Activated T-helper 2 cell treated with anti-CD3 and anti-CD28 coated beads, Interferon-gamma antibody, Interleukin-2, Interleukin-4, amounts not matched to agents 10 μg/mL and 5 μg/mL and 100 μg/mL, durations not matched to agents 14 hours and 24 hours and 36 hours (primary cell): ENCODE measurements around the gene MTREX. TPM values are rescaled to one million over a fixed set of nuclear protein-coding genes. Genes with fewer than 3 reads are reported as not detected.
A peak's percentile ranks its signal among the peaks of the same experiment; 100 is the strongest.

Source experiments
- DNase-seq: peaks from one replicate; pipeline ENCODE4 v3.0.0; 2021; ENCODE audit warnings: low spot score
- H3K27ac Mint-ChIP-seq: one replicate; pipeline ENCODE4 v1.8.0; 2021; ENCODE audit warnings: mixed read lengths
- H3K27me3 Mint-ChIP-seq: one replicate; pipeline ENCODE4 v1.8.0; 2021; ENCODE audit warnings: low read depth, mixed read lengths
- H3K36me3 Mint-ChIP-seq: one replicate; pipeline ENCODE4 v1.8.0; 2021; ENCODE audit warnings: low read depth, mixed read lengths
- H3K4me1 Mint-ChIP-seq: one replicate; pipeline ENCODE4 v1.8.0; 2021; ENCODE audit warnings: low read depth, mixed read lengths
- H3K4me3 Mint-ChIP-seq: one replicate; pipeline ENCODE4 v1.8.0; 2021; ENCODE audit warnings: low read depth, mild to moderate bottlenecking, moderate library complexity, mixed read lengths
- H3K9me3 Mint-ChIP-seq: one replicate; pipeline ENCODE4 v1.8.0; 2021; ENCODE audit warnings: mixed read lengths
- intact Hi-C: fragments of 100-400 bp; cut with micrococcal nuclease; formaldehyde crosslinking; loops from one replicate; pipeline ENCODE4 v1.15.1; 2023
- total RNA-seq: library from RNA; stranded (reverse); gene quantifications from 2 replicates; pipeline ENCODE4 v1.2.3, GENCODE V29; 2022

The MTREX gene
- total RNA-seq: 110 and 123 TPM in 2 replicates

DNA sequence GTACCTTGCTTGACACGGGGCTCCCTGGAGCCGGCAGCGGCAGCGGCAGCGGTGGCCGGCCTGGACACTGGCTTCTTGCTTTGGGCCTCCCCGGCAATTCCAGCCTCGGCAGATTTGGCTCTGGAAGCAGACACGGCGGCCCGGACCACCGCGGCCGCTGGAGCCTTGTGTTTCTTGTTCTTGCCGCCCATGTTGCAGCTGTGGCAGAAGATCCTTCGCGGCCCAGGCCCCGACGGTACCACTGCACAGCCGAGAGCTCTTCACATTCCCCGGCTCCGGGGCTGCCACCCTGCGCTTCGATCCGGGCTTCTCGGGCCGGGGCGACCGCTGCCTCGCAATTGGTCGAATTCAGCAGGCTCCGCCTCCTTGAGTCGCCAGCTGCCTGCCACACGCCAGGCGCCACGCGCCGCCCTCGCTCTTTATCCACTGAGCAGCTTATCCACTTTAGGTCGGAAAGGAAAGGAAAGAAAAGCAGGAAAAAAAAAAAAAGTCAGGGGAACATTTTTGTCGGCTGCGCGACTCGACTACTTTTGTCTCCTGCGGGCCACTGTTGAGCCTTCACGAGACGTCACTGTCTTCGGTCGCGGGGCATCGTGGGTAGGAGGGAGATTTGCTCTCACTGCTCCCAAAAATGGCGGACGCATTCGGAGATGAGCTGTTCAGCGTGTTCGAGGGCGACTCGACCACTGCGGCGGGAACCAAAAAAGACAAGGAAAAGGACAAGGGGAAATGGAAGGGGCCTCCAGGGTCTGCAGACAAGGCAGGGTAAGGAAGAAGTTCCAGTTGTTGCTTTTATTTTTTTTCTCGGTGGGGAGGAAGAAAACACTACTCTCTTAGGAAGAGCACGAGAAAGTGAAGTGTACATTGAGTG is at the start of gene MTREX, which contains the start of gene DHX29:
MTREX (plus strand) TSS at position 607 of the 871 bp plus-strand sequence; CDS start at position 632, 25 bp downstream.
DHX29 (minus strand) TSS at position 312 of the 871 bp plus-strand sequence; CDS start at position 191, 121 bp downstream.
- H3K9me3 Mint-ChIP-seq: peaks cover 4% of the 10 kb centered on the region
- H3K27ac Mint-ChIP-seq: no peak within 1 kb of the TSS
- H3K4me3 Mint-ChIP-seq: no peak within 1 kb of the TSS
- intact Hi-C loops: loop anchor here (1.0 to 5.0 kb wide), 2 partner anchors 75 to 135 kb away; partner anchors contain the start of gene CCNO
- H3K36me3 Mint-ChIP-seq: peaks cover 31% of the 10 kb centered on the region
- peak; percentile 89 for DNase-seq
- peaks cover 22% of the 10 kb centered on the region for H3K4me1 Mint-ChIP-seq
- no peaks in the 10 kb centered on the region for H3K27me3 Mint-ChIP-seq

DNA sequence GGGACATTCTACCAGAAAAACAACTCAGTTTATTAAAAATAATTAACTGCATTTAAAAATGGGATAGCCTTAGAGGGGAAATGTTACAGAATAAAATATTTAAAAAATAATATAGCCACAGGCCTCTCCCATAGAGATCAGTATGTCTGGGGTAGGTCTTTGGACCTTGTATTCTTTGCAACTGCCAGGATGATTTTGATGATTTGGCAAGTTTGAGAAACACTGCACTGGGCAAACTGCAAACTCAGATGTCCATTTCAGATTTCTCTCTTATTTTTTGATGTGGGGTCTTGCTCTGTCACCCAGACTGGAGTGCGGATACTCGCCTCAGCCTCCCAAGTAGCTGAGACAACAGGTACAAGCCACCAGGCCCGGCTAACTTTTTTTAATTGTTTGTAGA is 49.5 kb upstream of the MTREX start:
- no peak for DNase-seq
- Mint-ChIP-seq H3K36me3 (peaks cover 53% of the 10 kb centered on the region), H3K4me1 (no peaks in the 10 kb centered on the region), H3K9me3 (no peaks in the 10 kb centered on the region), H3K27ac (no peak overlapping the region), H3K4me3 (no peak overlapping the region), H3K27me3 (no peaks in the 10 kb centered on the region)
- intact Hi-C loops: no loop called here

- H3K4me3 Mint-ChIP-seq: no peak overlapping the region
- peaks cover 62% of the 10 kb centered on the region for H3K36me3 Mint-ChIP-seq
- DNase-seq: no peak
- H3K9me3 Mint-ChIP-seq: no peaks in the 10 kb centered on the region
- no peak overlapping the region for H3K27ac Mint-ChIP-seq
- H3K27me3 Mint-ChIP-seq: no peaks in the 10 kb centered on the region
- intact Hi-C loops: no loop called here
- peaks cover 2% of the 10 kb centered on the region for H3K4me1 Mint-ChIP-seq
These were observed 31.0 kb upstream of the MTREX start for GRCh38 chr5:55276771-55277170.

- Mint-ChIP-seq H3K36me3 (peaks cover 65% of the 10 kb centered on the region), H3K4me3 (no peak overlapping the region), H3K4me1 (peaks cover 2% of the 10 kb centered on the region), H3K27me3 (no peaks in the 10 kb centered on the region), H3K27ac (no peak overlapping the region), H3K9me3 (no peaks in the 10 kb centered on the region)
- DNase-seq: no peak
- intact Hi-C loops: no loop called here
These were observed 29.0 kb upstream of the MTREX start for GRCh38 chr5:55278778-55279177.

- peaks cover 59% of the 10 kb centered on the region for H3K36me3 Mint-ChIP-seq
- H3K9me3 Mint-ChIP-seq: no peaks in the 10 kb centered on the region
- intact Hi-C loops: no loop called here
- no peaks in the 10 kb centered on the region for H3K27me3 Mint-ChIP-seq
- H3K4me1 Mint-ChIP-seq: no peaks in the 10 kb centered on the region
- no peak for DNase-seq
- H3K4me3 Mint-ChIP-seq: no peak overlapping the region
- no peak overlapping the region for H3K27ac Mint-ChIP-seq
These were observed 21.3 kb upstream of the MTREX start for GRCh38 chr5:55286411-55286933.

- no peaks in the 10 kb centered on the region for H3K27me3 Mint-ChIP-seq
- H3K4me3 Mint-ChIP-seq: no peak overlapping the region
- intact Hi-C loops: no loop called here
- H3K9me3 Mint-ChIP-seq: no peaks in the 10 kb centered on the region
- H3K4me1 Mint-ChIP-seq: no peaks in the 10 kb centered on the region
- DNase-seq: no peak
- H3K36me3 Mint-ChIP-seq: peaks cover 68% of the 10 kb centered on the region
- no peak overlapping the region for H3K27ac Mint-ChIP-seq
These were observed 18.0 kb upstream of the MTREX start for GRCh38 chr5:55289808-55290207.

- Mint-ChIP-seq H3K36me3 (peaks cover 70% of the 10 kb centered on the region), H3K27ac (no peak overlapping the region), H3K4me3 (no peak overlapping the region), H3K4me1 (no peaks in the 10 kb centered on the region), H3K27me3 (no peaks in the 10 kb centered on the region), H3K9me3 (no peaks in the 10 kb centered on the region)
- intact Hi-C loops: no loop called here
- no peak for DNase-seq
These were observed 16.8 kb upstream of the MTREX start for GRCh38 chr5:55290991-55291390.

DNA sequence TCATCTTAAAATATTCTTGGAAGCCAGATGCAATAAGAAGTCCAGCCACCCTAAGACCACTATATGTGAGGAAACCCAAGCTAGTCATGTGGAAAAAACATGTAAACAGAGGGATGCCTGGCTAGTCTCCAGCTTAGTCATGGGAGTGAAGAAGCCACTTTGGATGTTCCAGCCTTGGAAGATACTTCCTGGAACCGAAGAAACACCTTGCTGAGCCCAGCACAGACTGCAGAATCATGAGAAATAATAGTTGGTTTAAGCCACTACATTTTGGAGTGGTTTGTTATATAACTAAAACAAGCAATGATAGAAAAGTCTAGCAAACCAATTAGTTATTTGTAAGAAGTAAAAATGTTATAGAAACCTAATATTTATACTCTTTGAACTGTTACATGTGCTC is 12.9 kb upstream of the MTREX start:
- no peak overlapping the region for H3K27ac Mint-ChIP-seq
- intact Hi-C loops: no loop called here
- H3K27me3 Mint-ChIP-seq: no peaks in the 10 kb centered on the region
- no peaks in the 10 kb centered on the region for H3K9me3 Mint-ChIP-seq
- H3K36me3 Mint-ChIP-seq: peaks cover 81% of the 10 kb centered on the region
- DNase-seq: no peak
- H3K4me1 Mint-ChIP-seq: peaks cover 2% of the 10 kb centered on the region
- H3K4me3 Mint-ChIP-seq: no peak overlapping the region

DNA sequence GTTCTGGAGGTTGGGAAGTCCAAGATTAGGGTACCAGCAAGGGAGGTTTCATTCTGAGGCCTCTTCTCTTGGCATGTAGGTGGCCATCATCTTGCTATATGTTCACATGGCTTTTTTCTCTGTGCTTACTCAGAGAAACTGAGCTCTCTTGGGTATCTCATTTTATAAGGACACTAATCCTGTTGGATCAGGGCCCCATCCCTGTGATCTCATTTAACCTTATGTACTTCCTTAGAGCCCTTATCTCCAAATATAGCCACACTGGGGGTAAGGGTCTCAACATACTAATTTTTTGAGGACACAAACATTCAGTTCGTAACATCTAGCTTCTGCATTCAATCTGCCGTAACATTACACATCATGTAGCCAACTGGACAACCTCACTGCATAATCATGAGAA is 6.9 kb upstream of the MTREX start:
- Mint-ChIP-seq H3K27me3 (no peaks in the 10 kb centered on the region), H3K36me3 (peaks cover 58% of the 10 kb centered on the region), H3K4me3 (no peak overlapping the region), H3K4me1 (peaks cover 14% of the 10 kb centered on the region), H3K27ac (no peak overlapping the region), H3K9me3 (peaks cover 8% of the 10 kb centered on the region)
- no peak for DNase-seq
- intact Hi-C loops: no loop called here

GRCh38 chr5:55303238-55303690 is 4.5 kb upstream of the MTREX start:
- intact Hi-C loops: no loop called here
- Mint-ChIP-seq H3K9me3 (peaks cover 8% of the 10 kb centered on the region), H3K4me1 (peaks cover 12% of the 10 kb centered on the region), H3K27me3 (no peaks in the 10 kb centered on the region), H3K4me3 (no peak overlapping the region), H3K36me3 (peaks cover 36% of the 10 kb centered on the region), H3K27ac (no peak overlapping the region)
- DNase-seq: no peak

GRCh38 chr5:55304584-55304983 is 3.2 kb upstream of the MTREX start:
- intact Hi-C loops: no loop called here
- DNase-seq: no peak
- Mint-ChIP-seq H3K27ac (no peak overlapping the region), H3K9me3 (peaks cover 8% of the 10 kb centered on the region), H3K27me3 (no peaks in the 10 kb centered on the region), H3K36me3 (peaks cover 30% of the 10 kb centered on the region), H3K4me1 (peaks cover 12% of the 10 kb centered on the region), H3K4me3 (no peak overlapping the region)

- H3K4me3 Mint-ChIP-seq: no peak overlapping the region
- H3K4me1 Mint-ChIP-seq: peaks cover 12% of the 10 kb centered on the region
- peaks cover 8% of the 10 kb centered on the region for H3K9me3 Mint-ChIP-seq
- no peak for DNase-seq
- no peaks in the 10 kb centered on the region for H3K27me3 Mint-ChIP-seq
- peaks cover 28% of the 10 kb centered on the region for H3K36me3 Mint-ChIP-seq
- intact Hi-C loops: loop anchor here (5.0 kb wide), 1 partner anchor 73 kb away; the partner anchor contains the start of gene CCNO
- no peak overlapping the region for H3K27ac Mint-ChIP-seq
These were observed 2.4 kb upstream of the MTREX start for GRCh38 chr5:55305345-55305744.
